Upper lobe of right lung (tissue), 1 donor: ENCODE data around the gene GNB5. TPM values are rescaled to one million over a fixed set of nuclear protein-coding genes. Genes with fewer than 3 reads are reported as not detected.

Source experiments
- ATAC-seq: fragments of 200-7000 bp; cut with Tn5 transposase; one replicate; pipeline ENCODE4 v1.9.1; 2020; ENCODE audit warnings: mild to moderate bottlenecking, moderate library complexity
- DNase-seq: peaks from one replicate; pipeline ENCODE4 v3.0.0-alpha.2; 2020
- H3K27ac ChIP-seq: fragments of 200-600 bp; one replicate; pipeline ENCODE4 v1.8.0; 2022
- H3K27me3 ChIP-seq: fragments of 200-600 bp; one replicate; pipeline ENCODE4 v1.8.0; 2022; ENCODE audit warnings: mild to moderate bottlenecking
- H3K36me3 ChIP-seq: fragments of 200-600 bp; one replicate; pipeline ENCODE4 v1.8.0; 2022
- H3K4me1 ChIP-seq: fragments of 200-600 bp; one replicate; pipeline ENCODE4 v1.8.0; 2022
- H3K4me3 ChIP-seq: fragments of 200-600 bp; one replicate; pipeline ENCODE4 v1.8.0; 2022; ENCODE audit warnings: mild to moderate bottlenecking
- H3K9me3 ChIP-seq: fragments of 200-600 bp; one replicate; pipeline ENCODE4 v1.8.0; 2022
- CTCF ChIP-seq: fragments of 200-600 bp; IDR thresholded peaks from one replicate; pipeline ENCODE4 v1.8.0; 2022; ENCODE audit warnings: antibody characterized with exemption
- intact Hi-C: fragments of 100-400 bp; cut with DNase I; formaldehyde crosslinking; loops from one replicate; pipeline ENCODE4 v1.11.0; 2022
- total RNA-seq: library from RNA; stranded (reverse); fragmentation: NEBNext Ultra II Directional; extraction: Animal tissue kit (Norgen Biotek cat#: 25700); gene quantifications from one replicate; pipeline ENCODE4 v1.2.1, GENCODE V29; 2021
- donor health status: DM: no; HTN: yes; CAD: no; lungs with severe emphysema.

GNB5 gene
- total RNA-seq, 1 donor from 2014 or later, result 16.7 TPM

GRCh38 chr15:52111517-52112202 lies 79.5 kb downstream of the GNB5 start:
- peak overlapping the region; percentile 45 for H3K4me3 ChIP-seq

GRCh38 chr15:52109559-52110451 lies 81.4 kb downstream of the GNB5 start:
- no peaks in the 10 kb centered on the region for H3K9me3 ChIP-seq
- no peak overlapping the region for H3K27ac ChIP-seq
- H3K4me3 ChIP-seq, result no peak overlapping the region
- no peak for ATAC-seq
- H3K27me3 ChIP-seq, result peaks cover 35% of the 10 kb centered on the region
- no peak for TF ChIP-seq CTCF
- peaks cover 9% of the 10 kb centered on the region for H3K4me1 ChIP-seq
- no peak for DNase-seq
- H3K36me3 ChIP-seq, result no peaks in the 10 kb centered on the region
- intact Hi-C loops, result no loop called here

More at GRCh38 chr15:52111517-52112202, 79.5 kb downstream of the GNB5 start:
- DNase-seq (no peak), ATAC-seq (no peak)
- Histone ChIP-seq H3K27ac (no peak overlapping the region), H3K27me3 (peaks cover 35% of the 10 kb centered on the region), H3K36me3 (no peaks in the 10 kb centered on the region), H3K9me3 (no peaks in the 10 kb centered on the region), H3K4me1 (peaks cover 9% of the 10 kb centered on the region)
- intact Hi-C loops, result no loop called here
- TF ChIP-seq CTCF, result no peak

- no peak for ATAC-seq
- no peak for TF ChIP-seq CTCF
- Histone ChIP-seq H3K4me1 (peaks cover 5% of the 10 kb centered on the region), H3K36me3 (no peaks in the 10 kb centered on the region), H3K9me3 (no peaks in the 10 kb centered on the region), H3K27ac (no peak overlapping the region), H3K27me3 (peaks cover 24% of the 10 kb centered on the region), H3K4me3 (no peak overlapping the region)
- DNase-seq, result no peak
- intact Hi-C loops, result no loop called here
Measured at GRCh38 chr15:52107238-52107637, 84.0 kb downstream of the GNB5 start.

GRCh38 chr15:52106641-52107040 lies 84.6 kb downstream of the GNB5 start:
- Histone ChIP-seq H3K27ac (no peak overlapping the region), H3K36me3 (no peaks in the 10 kb centered on the region), H3K9me3 (no peaks in the 10 kb centered on the region), H3K27me3 (peaks cover 18% of the 10 kb centered on the region), H3K4me3 (no peak overlapping the region), H3K4me1 (no peaks in the 10 kb centered on the region)
- intact Hi-C loops, result no loop called here
- TF ChIP-seq CTCF, result no peak
- no peak for ATAC-seq
- DNase-seq, result no peak

- Histone ChIP-seq H3K4me3 (no peak overlapping the region), H3K9me3 (no peaks in the 10 kb centered on the region), H3K36me3 (no peaks in the 10 kb centered on the region), H3K27me3 (peaks cover 13% of the 10 kb centered on the region), H3K27ac (no peak overlapping the region), H3K4me1 (peaks cover 6% of the 10 kb centered on the region)
- TF ChIP-seq CTCF, result no peak
- DNase-seq (no peak), ATAC-seq (no peak)
- intact Hi-C loops, result no loop called here
Measured at GRCh38 chr15:52105846-52106245, 85.3 kb downstream of the GNB5 start.
